Stomach (tissue), 4 donors: ENCODE measurements around the gene SLC2A6.

Source experiments
- CTCF ChIP-seq, 7 experiments: fragments of 450-650 bp in 4 of 7; fragments of 200-600 bp in 3 of 7; sonication (generic) in 3 of 7; IDR thresholded peaks; one replicate each; pipeline ENCODE4 v1.5.1; 2016 to 2019; ENCODE audit warnings: antibody characterized with exemption in 7 of 7, control low read depth in 2 of 7, mild to moderate bottlenecking in 1 of 7
- POLR2A ChIP-seq, 4 donors: fragments of 450-650 bp; IDR thresholded peaks; one replicate each; pipeline ENCODE4 v1.6.1; 2016; ENCODE audit warnings: antibody characterized with exemption in 4 of 4, control low read depth in 2 of 4, mild to moderate bottlenecking in 1 of 4, moderate library complexity in 1 of 4
- POLR2AphosphoS5 ChIP-seq, 3 donors: sonication (generic); formaldehyde crosslinking; IDR thresholded peaks; one replicate each; pipeline ENCODE4 v1.6.1; 2016; ENCODE audit warnings: antibody characterized with exemption in 3 of 3

DNA sequence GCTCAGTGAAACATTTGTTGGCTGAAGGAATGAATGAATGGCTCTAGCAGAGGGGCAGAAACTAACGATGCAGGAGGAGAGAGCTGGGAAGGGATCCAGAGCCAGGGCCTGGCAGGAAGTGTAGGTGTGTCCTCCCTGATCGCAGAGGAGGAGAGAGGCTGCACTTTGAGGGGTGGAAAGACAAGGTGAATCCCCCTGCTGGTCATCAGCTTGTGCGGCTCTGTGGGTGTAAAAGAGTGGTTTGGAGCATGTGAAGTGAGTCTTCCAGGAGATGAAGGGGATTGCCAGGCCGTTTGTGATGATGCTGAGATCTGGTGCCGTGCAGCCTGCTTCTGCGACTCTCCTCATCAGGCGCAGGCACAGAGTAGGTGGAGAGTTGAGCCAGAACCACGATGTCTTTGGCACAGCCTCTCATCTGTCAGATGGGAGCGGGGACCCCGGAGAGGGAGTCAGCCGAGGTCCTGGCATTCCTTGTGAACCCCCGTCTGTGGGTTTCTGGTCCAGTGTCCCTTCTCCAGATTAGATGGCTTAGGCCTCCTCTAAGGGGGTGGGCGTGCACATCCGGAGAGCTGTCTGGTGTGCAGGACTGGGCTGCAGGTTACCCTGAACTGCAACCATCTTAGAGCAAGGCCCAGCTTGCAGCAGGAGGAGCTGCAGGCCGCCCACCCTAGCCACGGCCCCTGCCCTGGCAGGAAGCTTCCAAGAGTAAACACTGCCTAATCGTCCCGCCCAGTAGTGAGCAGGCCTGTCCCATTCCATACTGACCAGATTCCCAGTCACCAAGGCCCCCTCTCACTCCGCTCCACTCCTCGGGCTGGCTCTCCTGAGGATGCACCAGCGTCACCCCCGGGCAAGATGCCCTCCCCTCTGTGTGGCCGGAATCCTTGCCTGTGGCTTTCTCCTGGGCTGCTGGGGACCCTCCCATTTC is 57.0 kb downstream of the SLC2A6 start, which contains the start of gene ADAMTS13:
- no peak for TF ChIP-seq CTCF (IDR thresholded peaks at IDR 0.05)
- no peak for TF ChIP-seq POLR2A (IDR thresholded peaks at IDR 0.05)
- no peak for TF ChIP-seq POLR2AphosphoS5 (IDR thresholded peaks at IDR 0.05)
